ENCODE data around the gene AMOT. TPM values are rescaled to one million over a fixed set of nuclear protein-coding genes. Genes with fewer than 3 reads are reported as not detected.
A peak's percentile ranks its signal among the peaks of the same experiment; 100 is the strongest.

Gene AMOT
- polyA plus RNA-seq, 1 donor from 2014 or later, result 2.8 TPM

DNA sequence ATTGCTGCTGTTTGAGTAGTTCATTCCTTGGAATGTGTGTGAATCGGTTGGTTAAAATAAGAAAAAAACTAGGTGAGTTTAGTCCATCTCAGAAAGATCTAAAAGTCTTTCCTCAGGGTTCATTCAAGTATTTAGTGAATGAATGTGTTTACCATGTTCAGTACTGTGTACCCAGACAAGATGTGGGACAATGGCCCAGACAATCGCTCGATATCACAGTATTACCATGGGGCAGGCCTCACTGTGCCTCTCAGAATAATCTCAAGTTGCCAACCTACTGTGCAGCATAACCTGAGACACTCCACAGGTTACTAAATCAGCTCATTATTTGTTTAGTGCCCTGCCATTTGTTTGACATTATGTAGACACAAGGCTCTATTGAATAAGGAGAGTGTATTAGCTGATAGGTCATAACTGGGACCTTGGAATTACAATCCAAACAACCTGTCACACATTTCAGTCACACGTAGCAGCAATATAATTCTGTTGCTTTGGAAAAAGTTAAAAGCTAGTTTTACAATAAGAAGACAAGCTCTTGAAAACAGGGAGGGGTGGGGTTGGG lies 24.9 kb upstream of the AMOT start:
- TF ChIP-seq EZH2 (IDR thresholded peaks at IDR 0.05; ENCODE audit: borderline replicate concordance, insufficient read depth, low read length, poor library complexity, severe bottlenecking) (no peak), EP300 (conservative IDR thresholded peaks at IDR 0.05; ENCODE audit: poor library complexity, severe bottlenecking) (peak; percentile 29), POLR2AphosphoS5 (IDR thresholded peaks at IDR 0.05) (no peak), RAD21 (conservative IDR thresholded peaks at IDR 0.05) (no peak), TAF1 (IDR thresholded peaks at IDR 0.05; ENCODE audit: low read depth) (no peak), MXI1 (conservative IDR thresholded peaks at IDR 0.05; ENCODE audit: poor library complexity, severe bottlenecking) (no peak), SMC3 (conservative IDR thresholded peaks at IDR 0.05; ENCODE audit: poor library complexity) (no peak)
- TF ChIP-seq, protein P1, sequence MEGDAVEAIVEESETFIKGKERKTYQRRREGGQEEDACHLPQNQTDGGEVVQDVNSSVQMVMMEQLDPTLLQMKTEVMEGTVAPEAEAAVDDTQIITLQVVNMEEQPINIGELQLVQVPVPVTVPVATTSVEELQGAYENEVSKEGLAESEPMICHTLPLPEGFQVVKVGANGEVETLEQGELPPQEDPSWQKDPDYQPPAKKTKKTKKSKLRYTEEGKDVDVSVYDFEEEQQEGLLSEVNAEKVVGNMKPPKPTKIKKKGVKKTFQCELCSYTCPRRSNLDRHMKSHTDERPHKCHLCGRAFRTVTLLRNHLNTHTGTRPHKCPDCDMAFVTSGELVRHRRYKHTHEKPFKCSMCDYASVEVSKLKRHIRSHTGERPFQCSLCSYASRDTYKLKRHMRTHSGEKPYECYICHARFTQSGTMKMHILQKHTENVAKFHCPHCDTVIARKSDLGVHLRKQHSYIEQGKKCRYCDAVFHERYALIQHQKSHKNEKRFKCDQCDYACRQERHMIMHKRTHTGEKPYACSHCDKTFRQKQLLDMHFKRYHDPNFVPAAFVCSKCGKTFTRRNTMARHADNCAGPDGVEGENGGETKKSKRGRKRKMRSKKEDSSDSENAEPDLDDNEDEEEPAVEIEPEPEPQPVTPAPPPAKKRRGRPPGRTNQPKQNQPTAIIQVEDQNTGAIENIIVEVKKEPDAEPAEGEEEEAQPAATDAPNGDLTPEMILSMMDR (IDR thresholded peaks at IDR 0.05; ENCODE audit: poor library complexity, severe bottlenecking), result no peak
- TF ChIP-seq, protein P2, sequence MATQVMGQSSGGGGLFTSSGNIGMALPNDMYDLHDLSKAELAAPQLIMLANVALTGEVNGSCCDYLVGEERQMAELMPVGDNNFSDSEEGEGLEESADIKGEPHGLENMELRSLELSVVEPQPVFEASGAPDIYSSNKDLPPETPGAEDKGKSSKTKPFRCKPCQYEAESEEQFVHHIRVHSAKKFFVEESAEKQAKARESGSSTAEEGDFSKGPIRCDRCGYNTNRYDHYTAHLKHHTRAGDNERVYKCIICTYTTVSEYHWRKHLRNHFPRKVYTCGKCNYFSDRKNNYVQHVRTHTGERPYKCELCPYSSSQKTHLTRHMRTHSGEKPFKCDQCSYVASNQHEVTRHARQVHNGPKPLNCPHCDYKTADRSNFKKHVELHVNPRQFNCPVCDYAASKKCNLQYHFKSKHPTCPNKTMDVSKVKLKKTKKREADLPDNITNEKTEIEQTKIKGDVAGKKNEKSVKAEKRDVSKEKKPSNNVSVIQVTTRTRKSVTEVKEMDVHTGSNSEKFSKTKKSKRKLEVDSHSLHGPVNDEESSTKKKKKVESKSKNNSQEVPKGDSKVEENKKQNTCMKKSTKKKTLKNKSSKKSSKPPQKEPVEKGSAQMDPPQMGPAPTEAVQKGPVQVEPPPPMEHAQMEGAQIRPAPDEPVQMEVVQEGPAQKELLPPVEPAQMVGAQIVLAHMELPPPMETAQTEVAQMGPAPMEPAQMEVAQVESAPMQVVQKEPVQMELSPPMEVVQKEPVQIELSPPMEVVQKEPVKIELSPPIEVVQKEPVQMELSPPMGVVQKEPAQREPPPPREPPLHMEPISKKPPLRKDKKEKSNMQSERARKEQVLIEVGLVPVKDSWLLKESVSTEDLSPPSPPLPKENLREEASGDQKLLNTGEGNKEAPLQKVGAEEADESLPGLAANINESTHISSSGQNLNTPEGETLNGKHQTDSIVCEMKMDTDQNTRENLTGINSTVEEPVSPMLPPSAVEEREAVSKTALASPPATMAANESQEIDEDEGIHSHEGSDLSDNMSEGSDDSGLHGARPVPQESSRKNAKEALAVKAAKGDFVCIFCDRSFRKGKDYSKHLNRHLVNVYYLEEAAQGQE (IDR thresholded peaks at IDR 0.05; ENCODE audit: borderline replicate concordance), result no peak
- Histone ChIP-seq H3K27ac (ENCODE audit: low read length) (no peak overlapping the region), H3K9me3 (ENCODE audit: low read length) (no peaks in the 10 kb centered on the region), H3K4me2 (ENCODE audit: low read length) (no peak overlapping the region), H3K9me2 (ENCODE audit: insufficient read depth, low read length) (no peaks in the 10 kb centered on the region), H2AFZ (ENCODE audit: low read depth, low read length) (no peak overlapping the region), H3F3A (ENCODE audit: insufficient read depth, low read length, poor library complexity, severe bottlenecking) (no peaks in the 10 kb centered on the region), H4K20me1 (ENCODE audit: insufficient read depth) (no peaks in the 10 kb centered on the region), H3K4me3 (ENCODE audit: low read length) (no peak overlapping the region), H3K36me3 (ENCODE audit: insufficient read depth, low read length) (no peaks in the 10 kb centered on the region), H3K79me2 (replicated peaks; ENCODE audit: insufficient read depth, low read length) (no peaks in the 10 kb centered on the region), H3K9ac (ENCODE audit: low read length) (no peak overlapping the region), H3K27me3 (ENCODE audit: insufficient read depth, low read depth, low read length) (no peaks in the 10 kb centered on the region)

DNA sequence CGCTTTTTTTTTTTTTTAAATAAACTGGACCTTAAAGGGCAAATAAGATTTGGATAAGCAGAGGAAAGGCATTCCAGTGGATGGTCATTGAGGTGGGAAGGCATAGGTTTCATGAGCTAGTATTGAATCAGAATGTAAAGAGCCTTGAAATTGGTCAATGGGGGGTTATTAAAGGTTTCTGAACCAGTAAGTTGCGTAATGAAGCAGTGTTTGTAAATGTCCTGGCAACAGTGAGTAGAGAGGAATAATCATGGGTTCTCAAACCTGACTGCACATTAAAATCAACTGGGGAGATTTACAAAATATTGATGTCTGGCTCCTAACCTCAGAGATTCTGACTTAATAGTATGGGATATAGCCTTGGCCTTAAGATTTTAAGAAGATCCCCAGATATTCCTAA lies 23.2 kb upstream of the AMOT start:
- H3K27me3 ChIP-seq (ENCODE audit: insufficient read depth, low read depth, low read length), result no peaks in the 10 kb centered on the region
- no peaks in the 10 kb centered on the region for H3F3A ChIP-seq (ENCODE audit: insufficient read depth, low read length, poor library complexity, severe bottlenecking)
- no peak overlapping the region for H3K4me2 ChIP-seq (ENCODE audit: low read length)

More for the DNA sequence above, 23.2 kb upstream of the AMOT start:
- H3K36me3 ChIP-seq (ENCODE audit: insufficient read depth, low read length), result no peaks in the 10 kb centered on the region
- no peak for TF ChIP-seq EP300 (conservative IDR thresholded peaks at IDR 0.05; ENCODE audit: poor library complexity, severe bottlenecking)
- TF ChIP-seq, protein P2 (IDR thresholded peaks at IDR 0.05; ENCODE audit: borderline replicate concordance), result no peak
- TF ChIP-seq RAD21 (conservative IDR thresholded peaks at IDR 0.05), result no peak
- no peak for TF ChIP-seq TAF1 (IDR thresholded peaks at IDR 0.05; ENCODE audit: low read depth)
- no peak for TF ChIP-seq SMC3 (conservative IDR thresholded peaks at IDR 0.05; ENCODE audit: poor library complexity)
- no peak for TF ChIP-seq EZH2 (IDR thresholded peaks at IDR 0.05; ENCODE audit: borderline replicate concordance, insufficient read depth, low read length, poor library complexity, severe bottlenecking)
- no peak for TF ChIP-seq MXI1 (conservative IDR thresholded peaks at IDR 0.05; ENCODE audit: poor library complexity, severe bottlenecking)
- no peaks in the 10 kb centered on the region for H3K9me2 ChIP-seq (ENCODE audit: insufficient read depth, low read length)
- no peak overlapping the region for H3K9ac ChIP-seq (ENCODE audit: low read length)
- H3K27ac ChIP-seq (ENCODE audit: low read length), result no peak overlapping the region
- H3K9me3 ChIP-seq (ENCODE audit: low read length), result no peaks in the 10 kb centered on the region
- H4K20me1 ChIP-seq (ENCODE audit: insufficient read depth), result no peaks in the 10 kb centered on the region
- no peaks in the 10 kb centered on the region for H3K79me2 ChIP-seq (replicated peaks; ENCODE audit: insufficient read depth, low read length)
- H3K4me3 ChIP-seq (ENCODE audit: low read length), result no peak overlapping the region
- no peak overlapping the region for H2AFZ ChIP-seq (ENCODE audit: low read depth, low read length)

All from neural cell (in vitro differentiated cells).